ENCODE data around the gene PDE6D.

Gene PDE6D

GRCh38 chr2:231720987-231721966 lies 59.8 kb downstream of the PDE6D start:
- H2BK15ac ChIP-seq (ENCODE audit: low read length): no peak overlapping the region
- H3K4me3 ChIP-seq (ENCODE audit: low read length in 2 of 2): no peak overlapping the region
- no CpG with 5 or more reads among the region's 8 CpGs for WGBS, 2 donors (ENCODE audit: extremely low coverage in 2 of 2, insufficient read length in 2 of 2, insufficient replicate concordance in 1 of 2)
- DNase-seq (ENCODE audit: low spot score): no peak
- H2AFZ ChIP-seq (ENCODE audit: low read length): no peak overlapping the region
- no peak overlapping the region for H3K4me2 ChIP-seq (ENCODE audit: insufficient read depth, low read length, poor library complexity, severe bottlenecking)
- H2BK5ac ChIP-seq (ENCODE audit: low read length): no peak overlapping the region
- H3K9ac ChIP-seq (ENCODE audit: low read depth, low read length, poor library complexity): no peak overlapping the region
- no peak overlapping the region for H3K27ac ChIP-seq (replicated peaks; ENCODE audit: low read length)
- peaks cover 2% of the 10 kb centered on the region for H3K79me1 ChIP-seq (ENCODE audit: low read depth, low read length)
- no peak overlapping the region for H3K14ac ChIP-seq (ENCODE audit: low read length)
- no peaks in the 10 kb centered on the region for H3K27me3 ChIP-seq (ENCODE audit: control insufficient read depth in 3 of 3, insufficient read depth in 3 of 3, low read depth in 1 of 3, low read length in 3 of 3)
- H4K8ac ChIP-seq (ENCODE audit: low read depth, low read length): no peak overlapping the region
- H3K4ac ChIP-seq (ENCODE audit: low read length): no peak overlapping the region
- H2BK12ac ChIP-seq (ENCODE audit: low read length): no peak overlapping the region
- H2BK120ac ChIP-seq (ENCODE audit: low read depth, low read length): no peak overlapping the region
- no peak overlapping the region for H4K91ac ChIP-seq (ENCODE audit: low read depth, low read length, poor library complexity)
- H3K18ac ChIP-seq (ENCODE audit: low read length): no peak overlapping the region
- H3K9me3 ChIP-seq (replicated peaks in 1 of 2; ENCODE audit: control insufficient read depth in 2 of 2, insufficient read depth in 1 of 2, low read depth in 1 of 2, low read length in 2 of 2): no peaks in the 10 kb centered on the region
- peak overlapping the region; percentile 4 for H2AK5ac ChIP-seq (ENCODE audit: low read depth, low read length)
- H3K36me3 ChIP-seq (replicated peaks in 1 of 2; ENCODE audit: control insufficient read depth in 2 of 2, insufficient read depth in 2 of 2, low read length in 2 of 2): no peaks in the 10 kb centered on the region
- no peak overlapping the region for H3K23ac ChIP-seq (ENCODE audit: low read depth, low read length, poor library complexity)
- H3K4me1 ChIP-seq (ENCODE audit: control insufficient read depth in 2 of 2, insufficient read depth in 1 of 2, low read depth in 1 of 2, low read length in 2 of 2): peaks cover 2 to 15% of the 10 kb centered on the region in 2 donors

DNA sequence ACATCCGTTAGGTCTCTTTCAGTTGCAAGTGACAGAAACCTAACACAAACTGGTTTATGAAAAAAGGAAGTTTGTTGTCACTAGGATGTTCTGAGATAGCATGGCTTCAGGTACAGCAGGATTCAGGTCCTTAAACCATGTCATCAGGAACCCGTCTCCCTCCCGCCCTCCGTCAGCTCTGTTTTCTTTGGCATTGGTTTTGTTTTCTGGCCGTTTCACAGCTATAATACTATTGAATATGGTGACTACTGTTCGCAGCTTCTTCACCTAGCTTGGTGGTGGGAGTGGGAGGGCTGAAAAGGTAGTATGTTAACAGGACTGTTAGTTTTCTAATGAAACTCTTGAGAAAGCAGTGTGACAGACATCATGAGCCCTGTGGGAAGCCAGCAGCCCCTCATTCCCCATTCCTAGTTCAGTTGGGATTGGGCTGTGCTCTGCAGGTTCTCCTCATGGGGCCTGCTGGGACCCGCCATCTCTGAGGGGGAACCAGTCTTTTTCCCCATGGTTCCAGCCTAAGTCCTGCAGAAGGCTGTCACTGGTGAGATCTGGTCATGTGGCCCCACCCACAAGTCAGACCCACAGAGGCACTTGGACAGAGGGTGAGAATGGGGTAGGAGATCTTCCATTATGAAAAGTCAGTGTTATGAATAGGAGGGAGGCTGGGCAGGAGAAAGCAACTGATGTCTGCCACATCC lies 60.6 kb downstream of the PDE6D start:
- peaks cover 2 to 15% of the 10 kb centered on the region in 2 donors for H3K4me1 ChIP-seq (ENCODE audit: control insufficient read depth in 2 of 2, insufficient read depth in 1 of 2, low read depth in 1 of 2, low read length in 2 of 2)
- peaks cover 0 to 4% of the 10 kb centered on the region in 2 donors for H3K36me3 ChIP-seq (replicated peaks in 1 of 2; ENCODE audit: control insufficient read depth in 2 of 2, insufficient read depth in 2 of 2, low read length in 2 of 2)
- no peak overlapping the region for H4K8ac ChIP-seq (ENCODE audit: low read depth, low read length)
- no peak overlapping the region for H2AFZ ChIP-seq (ENCODE audit: low read length)
- no CpG with 5 or more reads among the region's 7 CpGs for WGBS, 2 donors (ENCODE audit: extremely low coverage in 2 of 2, insufficient read length in 2 of 2, insufficient replicate concordance in 1 of 2)
- no peaks in the 10 kb centered on the region for H3K27me3 ChIP-seq (ENCODE audit: control insufficient read depth in 3 of 3, insufficient read depth in 3 of 3, low read depth in 1 of 3, low read length in 3 of 3)
- no peak overlapping the region for H3K27ac ChIP-seq (replicated peaks; ENCODE audit: low read length)
- H3K18ac ChIP-seq (ENCODE audit: low read length): no peak overlapping the region
- H3K4me3 ChIP-seq (ENCODE audit: low read length in 2 of 2): no peak overlapping the region
- H2BK5ac ChIP-seq (ENCODE audit: low read length): no peak overlapping the region
- no peak overlapping the region for H2BK12ac ChIP-seq (ENCODE audit: low read length)
- H3K9me3 ChIP-seq (replicated peaks in 1 of 2; ENCODE audit: control insufficient read depth in 2 of 2, insufficient read depth in 1 of 2, low read depth in 1 of 2, low read length in 2 of 2): no peaks in the 10 kb centered on the region
- no peak for DNase-seq (ENCODE audit: low spot score)
- H3K9ac ChIP-seq (ENCODE audit: low read depth, low read length, poor library complexity): no peak overlapping the region
- H3K23ac ChIP-seq (ENCODE audit: low read depth, low read length, poor library complexity): no peak overlapping the region
- no peak overlapping the region for H3K4me2 ChIP-seq (ENCODE audit: insufficient read depth, low read length, poor library complexity, severe bottlenecking)
- H2AK5ac ChIP-seq (ENCODE audit: low read depth, low read length): no peak overlapping the region
- no peak overlapping the region for H2BK15ac ChIP-seq (ENCODE audit: low read length)
- peaks cover 2% of the 10 kb centered on the region for H3K79me1 ChIP-seq (ENCODE audit: low read depth, low read length)
- H4K91ac ChIP-seq (ENCODE audit: low read depth, low read length, poor library complexity): no peak overlapping the region
- no peak overlapping the region for H2BK120ac ChIP-seq (ENCODE audit: low read depth, low read length)
- no peak overlapping the region for H3K14ac ChIP-seq (ENCODE audit: low read length)
- H3K4ac ChIP-seq (ENCODE audit: low read length): no peak overlapping the region

- Histone ChIP-seq H3K23ac (ENCODE audit: low read depth, low read length, poor library complexity) (peak overlapping the region; percentile 66), H3K14ac (ENCODE audit: low read length) (no peak overlapping the region), H3K27ac (replicated peaks; ENCODE audit: low read length) (no peak overlapping the region), H2BK15ac (ENCODE audit: low read length) (no peak overlapping the region), H3K9me3 (replicated peaks in 1 of 2; ENCODE audit: control insufficient read depth in 2 of 2, insufficient read depth in 1 of 2, low read depth in 1 of 2, low read length in 2 of 2) (no peaks in the 10 kb centered on the region), H3K36me3 (replicated peaks in 1 of 2; ENCODE audit: control insufficient read depth in 2 of 2, insufficient read depth in 2 of 2, low read length in 2 of 2) (peaks cover 5 to 6% of the 10 kb centered on the region in 2 donors), H3K4me3 (ENCODE audit: low read length in 2 of 2) (no peak overlapping the region), H3K9ac (ENCODE audit: low read depth, low read length, poor library complexity) (no peak overlapping the region), H2AFZ (ENCODE audit: low read length) (no peak overlapping the region), H3K4me1 (ENCODE audit: control insufficient read depth in 2 of 2, insufficient read depth in 1 of 2, low read depth in 1 of 2, low read length in 2 of 2) (peaks cover 2 to 17% of the 10 kb centered on the region in 2 donors), H4K8ac (ENCODE audit: low read depth, low read length) (no peak overlapping the region), H3K18ac (ENCODE audit: low read length) (no peak overlapping the region), H3K79me1 (ENCODE audit: low read depth, low read length) (peaks cover 2% of the 10 kb centered on the region), H3K4me2 (ENCODE audit: insufficient read depth, low read length, poor library complexity, severe bottlenecking) (no peak overlapping the region), H2BK12ac (ENCODE audit: low read length) (peak overlapping the region; percentile 53), H2BK5ac (ENCODE audit: low read length) (no peak overlapping the region), H4K91ac (ENCODE audit: low read depth, low read length, poor library complexity) (no peak overlapping the region), H2BK120ac (ENCODE audit: low read depth, low read length) (no peak overlapping the region), H3K4ac (ENCODE audit: low read length) (no peak overlapping the region), H3K27me3 (ENCODE audit: control insufficient read depth in 3 of 3, insufficient read depth in 3 of 3, low read depth in 1 of 3, low read length in 3 of 3) (no peaks in the 10 kb centered on the region), H2AK5ac (ENCODE audit: low read depth, low read length) (no peak overlapping the region)
- WGBS, 2 donors (ENCODE audit: extremely low coverage in 2 of 2, insufficient read length in 2 of 2, insufficient replicate concordance in 1 of 2): no CpG with 5 or more reads among the region's 6 CpGs
- DNase-seq (ENCODE audit: low spot score): no peak
These were observed 62.3 kb downstream of the PDE6D start for GRCh38 chr2:231718799-231719198.

Measured in neuronal stem cell (in vitro differentiated cells).